ENCODE results near the gene CDH4. TPM values are rescaled to one million over a fixed set of nuclear protein-coding genes. Genes with fewer than 3 reads are reported as not detected.

Gene CDH4
- total RNA-seq, 1 donor from 2014 or later, result 0.23 TPM

- Mint-ChIP-seq H3K4me1 (ENCODE audit: unreplicated experiment) (no peaks in the 10 kb centered on the region), H3K9me3 (ENCODE audit: unreplicated experiment) (no peaks in the 10 kb centered on the region), H3K4me3 (ENCODE audit: unreplicated experiment) (no peak overlapping the region), H3K27ac (ENCODE audit: unreplicated experiment) (no peak overlapping the region), H3K36me3 (ENCODE audit: low read depth, unreplicated experiment) (no peaks in the 10 kb centered on the region), H3K27me3 (ENCODE audit: unreplicated experiment) (no peaks in the 10 kb centered on the region)
- no peak for TF ChIP-seq CTCF (IDR thresholded peaks at IDR 0.05; ENCODE audit: unreplicated experiment)
- no peak for DNase-seq (ENCODE audit: low spot score)
Measured at GRCh38 chr20:61417221-61417941, 165.3 kb downstream of the CDH4 start.

- no peaks in the 10 kb centered on the region for H3K9me3 Mint-ChIP-seq (ENCODE audit: unreplicated experiment)
- TF ChIP-seq CTCF (IDR thresholded peaks at IDR 0.05; ENCODE audit: unreplicated experiment), result no peak
- no peaks in the 10 kb centered on the region for H3K36me3 Mint-ChIP-seq (ENCODE audit: low read depth, unreplicated experiment)
- DNase-seq (ENCODE audit: low spot score), result no peak
- H3K27ac Mint-ChIP-seq (ENCODE audit: unreplicated experiment), result no peak overlapping the region
- H3K4me3 Mint-ChIP-seq (ENCODE audit: unreplicated experiment), result no peak overlapping the region
- no peaks in the 10 kb centered on the region for H3K27me3 Mint-ChIP-seq (ENCODE audit: unreplicated experiment)
- no peaks in the 10 kb centered on the region for H3K4me1 Mint-ChIP-seq (ENCODE audit: unreplicated experiment)
Measured at GRCh38 chr20:61419010-61419409, 166.9 kb downstream of the CDH4 start.

GRCh38 chr20:61419501-61419900 lies 167.4 kb downstream of the CDH4 start:
- H3K27me3 Mint-ChIP-seq (ENCODE audit: unreplicated experiment), result no peaks in the 10 kb centered on the region

GRCh38 chr20:61420056-61420455 lies 168.0 kb downstream of the CDH4 start:
- Mint-ChIP-seq H3K4me1 (ENCODE audit: unreplicated experiment) (no peaks in the 10 kb centered on the region), H3K36me3 (ENCODE audit: low read depth, unreplicated experiment) (no peaks in the 10 kb centered on the region), H3K9me3 (ENCODE audit: unreplicated experiment) (no peaks in the 10 kb centered on the region), H3K27me3 (ENCODE audit: unreplicated experiment) (no peaks in the 10 kb centered on the region), H3K27ac (ENCODE audit: unreplicated experiment) (no peak overlapping the region), H3K4me3 (ENCODE audit: unreplicated experiment) (no peak overlapping the region)
- no peak for DNase-seq (ENCODE audit: low spot score)
- no peak for TF ChIP-seq CTCF (IDR thresholded peaks at IDR 0.05; ENCODE audit: unreplicated experiment)

More at GRCh38 chr20:61419501-61419900, 167.4 kb downstream of the CDH4 start:
- no peaks in the 10 kb centered on the region for H3K36me3 Mint-ChIP-seq (ENCODE audit: low read depth, unreplicated experiment)
- H3K4me1 Mint-ChIP-seq (ENCODE audit: unreplicated experiment), result no peaks in the 10 kb centered on the region
- H3K4me3 Mint-ChIP-seq (ENCODE audit: unreplicated experiment), result no peak overlapping the region
- TF ChIP-seq CTCF (IDR thresholded peaks at IDR 0.05; ENCODE audit: unreplicated experiment), result no peak
- H3K27ac Mint-ChIP-seq (ENCODE audit: unreplicated experiment), result no peak overlapping the region
- no peaks in the 10 kb centered on the region for H3K9me3 Mint-ChIP-seq (ENCODE audit: unreplicated experiment)
- DNase-seq (ENCODE audit: low spot score), result no peak

GRCh38 chr20:61420781-61421180 lies 168.7 kb downstream of the CDH4 start:
- Mint-ChIP-seq H3K36me3 (ENCODE audit: low read depth, unreplicated experiment) (no peaks in the 10 kb centered on the region), H3K4me1 (ENCODE audit: unreplicated experiment) (no peaks in the 10 kb centered on the region), H3K9me3 (ENCODE audit: unreplicated experiment) (no peaks in the 10 kb centered on the region), H3K27ac (ENCODE audit: unreplicated experiment) (no peak overlapping the region), H3K27me3 (ENCODE audit: unreplicated experiment) (no peaks in the 10 kb centered on the region), H3K4me3 (ENCODE audit: unreplicated experiment) (no peak overlapping the region)
- TF ChIP-seq CTCF (IDR thresholded peaks at IDR 0.05; ENCODE audit: unreplicated experiment), result no peak
- no peak for DNase-seq (ENCODE audit: low spot score)

All from endothelial cell (in vitro differentiated cells).